HG03457 (cell line): ENCODE measurements around the gene SNRNP70.
"Not testable (repeated sequence)": the region's sequence is repeated elsewhere in the genome, so short reads cannot be mapped to it uniquely, and the experiment has no call there.

ENCODE experiments used
- ATAC-seq: cut with Tn5 transposase; IDR thresholded peaks from one replicate; pipeline ENCODE4 v1.9.1; 2021; ENCODE audit warnings: moderate number of reproducible peaks; ENCODE audit not compliant: unreplicated experiment

SNRNP70 gene

DNA sequence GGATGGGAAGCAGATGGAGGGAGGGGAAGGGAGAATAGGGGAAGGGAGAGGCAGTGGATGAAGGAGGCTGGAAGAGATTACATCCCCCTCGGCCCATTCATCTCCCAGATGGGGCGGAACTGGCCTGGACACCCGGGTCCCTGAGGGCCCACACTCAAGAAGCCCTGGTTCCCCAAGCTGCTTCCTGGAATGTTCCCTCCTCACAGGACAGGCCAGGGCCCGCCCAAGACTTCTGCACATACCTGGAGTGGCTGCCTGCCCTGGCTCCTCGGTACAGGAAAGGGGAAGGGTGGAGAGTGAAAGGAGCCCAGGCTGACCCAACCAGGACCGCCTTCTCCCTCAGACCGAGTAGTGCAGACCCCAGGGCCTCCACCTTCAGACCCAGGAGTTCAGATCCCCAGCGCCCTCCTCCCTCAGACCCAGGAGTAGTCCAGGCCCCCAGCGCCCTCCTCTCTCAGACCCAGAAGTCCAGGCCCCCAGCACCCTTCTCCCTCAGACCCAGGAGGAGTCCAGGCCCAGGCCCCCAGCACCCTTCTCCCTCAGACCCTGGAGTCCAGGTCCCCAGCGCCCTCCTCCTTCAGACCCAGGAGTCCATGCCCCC, 21.1 kb upstream of the SNRNP70 start:
- no peak for ATAC-seq

DNA sequence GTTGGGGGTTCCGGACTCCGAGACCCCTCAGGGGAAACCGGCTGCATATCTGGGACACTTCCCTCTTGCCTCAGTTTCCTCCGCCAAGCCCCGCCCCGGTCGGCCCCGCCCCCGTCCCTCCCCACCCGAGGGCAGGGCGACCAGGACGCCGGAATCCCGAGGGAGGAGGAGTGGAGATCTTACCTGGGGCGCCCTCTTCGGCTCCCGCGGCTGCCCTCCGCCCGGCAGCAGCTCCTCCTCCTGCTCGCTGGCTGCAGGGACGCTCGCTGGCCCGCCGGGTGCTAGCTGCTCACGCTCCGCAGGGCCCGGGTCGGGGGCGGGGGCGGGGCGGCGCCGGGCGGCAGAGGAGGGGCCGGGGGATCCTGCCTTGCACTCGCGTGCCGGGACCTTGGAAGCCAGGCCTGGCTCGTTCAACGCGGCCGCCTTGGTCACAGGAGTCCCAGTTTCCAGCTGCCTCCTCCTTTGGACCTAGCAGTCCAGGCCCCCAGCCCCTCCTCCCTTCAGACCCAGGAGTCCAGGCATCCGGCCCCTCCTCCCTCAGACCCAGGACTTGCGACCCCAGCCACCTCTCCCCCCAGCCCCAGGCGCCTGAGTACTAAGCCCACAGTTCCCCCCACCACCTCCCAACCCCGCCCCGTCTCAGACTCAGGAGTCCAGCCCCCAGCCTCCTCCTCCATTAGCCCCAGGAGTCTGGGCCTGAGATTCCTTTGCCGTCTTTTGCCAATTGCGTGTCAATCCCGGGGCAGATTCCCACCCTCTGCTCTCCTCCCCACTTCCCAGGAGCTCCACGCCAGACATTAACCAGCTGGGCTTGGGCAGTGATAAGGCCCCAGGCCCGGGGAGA, 20.3 kb upstream of the SNRNP70 start, which contains the start of gene NTF4:
NTF4 (minus strand) TSS at position 51 of the 844 bp plus-strand sequence. CDS start 2,821 bp downstream, outside the sequence.
- no peak for ATAC-seq

DNA sequence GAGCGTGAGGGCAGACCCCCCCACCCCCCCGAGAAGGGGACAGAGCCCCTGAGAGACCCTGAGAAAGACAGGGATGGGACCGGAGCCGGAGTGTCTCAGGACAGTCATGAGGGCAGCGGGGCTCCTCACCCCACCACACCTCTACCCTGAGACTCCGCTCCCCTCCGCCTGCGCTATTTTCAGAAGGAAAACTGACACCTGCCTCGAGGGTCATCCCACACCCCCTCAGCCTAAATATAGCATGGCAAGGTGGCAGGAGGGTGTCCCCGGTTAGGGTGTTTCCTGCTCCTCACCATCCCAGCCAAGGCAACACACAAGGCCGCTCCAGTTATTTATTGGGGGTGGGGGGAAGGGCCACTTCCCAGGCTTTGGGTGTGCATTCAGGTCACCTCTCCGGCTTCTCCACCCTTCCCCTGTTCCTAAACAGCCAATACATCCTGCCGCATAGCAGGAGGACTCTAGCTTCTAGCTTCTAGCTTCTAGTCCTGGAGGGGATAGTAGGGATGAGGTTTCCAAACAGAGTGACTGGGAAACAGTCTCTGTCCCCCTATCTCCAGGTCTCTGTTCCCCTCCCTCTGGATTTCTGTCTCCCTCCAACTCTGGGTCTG, 19.2 kb upstream of the SNRNP70 start:
- no peak for ATAC-seq

DNA sequence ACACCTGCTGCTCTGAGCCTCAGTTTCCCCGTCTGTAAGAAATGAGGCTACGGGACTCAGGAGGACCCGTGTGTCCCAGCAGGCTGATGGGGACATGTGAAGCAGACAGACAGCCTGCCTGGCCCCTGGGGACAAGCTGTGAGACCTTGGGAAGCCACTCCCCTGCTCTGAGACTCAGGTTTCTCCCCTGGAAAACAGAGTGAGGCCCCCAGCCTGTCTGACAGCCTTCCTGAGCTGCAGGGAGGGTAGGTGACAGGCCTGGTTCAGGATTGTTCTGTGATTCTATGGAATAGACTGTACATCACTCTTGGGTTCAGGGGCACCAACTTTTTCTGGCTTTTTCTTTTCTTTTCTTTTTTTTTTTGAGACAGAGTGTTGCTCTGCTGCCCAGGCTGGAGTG, 17.7 kb upstream of the SNRNP70 start:
- ATAC-seq: no peak

DNA sequence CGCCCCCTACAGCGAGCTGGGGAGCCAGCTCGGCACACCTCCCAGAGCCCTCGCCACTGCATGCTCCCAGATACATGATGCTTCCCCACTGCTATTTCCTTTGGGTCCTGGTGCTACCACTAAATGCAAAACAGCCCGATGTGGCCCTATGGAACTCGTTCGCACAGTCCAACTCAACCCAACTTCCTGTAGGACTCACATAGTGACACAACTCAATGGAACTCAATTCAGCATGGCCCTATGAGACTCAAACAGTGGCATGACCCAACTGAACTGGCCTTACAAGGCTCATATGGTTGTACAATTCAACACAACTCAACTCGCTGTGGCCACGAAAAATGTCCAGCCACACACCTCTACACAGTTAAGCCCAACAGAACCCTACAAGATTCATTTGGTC, 16.2 kb upstream of the SNRNP70 start:
- ATAC-seq: no peak

DNA sequence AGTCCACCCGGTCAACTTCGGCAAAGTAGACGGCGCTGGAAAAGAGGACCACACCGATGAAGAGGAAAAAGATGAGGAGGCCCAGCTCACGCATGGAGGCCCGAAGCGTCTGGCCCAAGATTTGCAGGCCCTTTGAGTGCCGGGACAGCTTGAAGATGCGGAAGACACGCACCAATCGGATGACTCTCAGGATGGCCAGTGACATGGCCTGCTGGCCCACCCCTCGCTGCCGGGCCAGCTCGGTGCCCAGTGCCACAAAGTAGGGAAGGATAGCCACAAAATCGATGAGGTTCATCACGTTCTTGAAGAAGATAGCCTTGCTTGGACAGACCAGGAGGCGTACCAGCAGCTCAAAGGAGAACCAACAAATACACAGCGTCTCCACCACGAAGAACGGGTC, 14.8 kb upstream of the SNRNP70 start:
- ATAC-seq: no peak

DNA sequence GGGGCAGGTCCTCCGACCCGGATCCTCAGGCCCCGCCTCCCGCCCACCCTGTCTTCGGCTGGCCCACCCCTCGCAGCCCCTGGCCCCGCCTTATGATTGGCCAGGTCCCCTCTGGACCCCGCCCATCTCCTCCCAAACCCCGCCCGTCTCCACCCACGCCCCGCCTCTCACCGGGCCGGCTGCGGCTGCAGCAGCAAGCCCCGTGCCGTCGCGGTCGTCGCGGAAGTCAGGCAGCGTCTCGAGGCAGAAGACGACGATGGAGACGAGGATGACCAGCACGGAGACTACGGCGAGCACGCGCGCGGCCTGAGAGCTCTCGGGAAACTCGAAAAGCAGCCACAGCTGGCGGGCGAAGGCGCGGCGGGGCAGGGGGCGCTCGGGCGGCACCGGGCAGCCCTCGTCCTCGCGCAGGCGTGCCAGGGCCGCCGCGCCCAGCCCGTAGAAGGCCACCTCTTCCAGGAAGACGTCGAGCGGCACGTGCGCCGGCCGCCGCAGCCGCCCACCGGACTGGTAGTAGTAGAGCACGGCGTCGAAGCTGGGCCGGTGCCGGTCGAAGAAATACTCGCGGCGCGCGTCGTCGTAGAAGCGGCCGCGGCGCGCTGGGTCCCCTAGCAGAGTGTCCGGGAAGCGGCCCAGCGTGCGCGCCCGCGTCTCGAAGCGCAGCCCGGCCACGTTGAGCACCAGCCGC, 13.2 kb upstream of the SNRNP70 start:
- ATAC-seq: no peak

DNA sequence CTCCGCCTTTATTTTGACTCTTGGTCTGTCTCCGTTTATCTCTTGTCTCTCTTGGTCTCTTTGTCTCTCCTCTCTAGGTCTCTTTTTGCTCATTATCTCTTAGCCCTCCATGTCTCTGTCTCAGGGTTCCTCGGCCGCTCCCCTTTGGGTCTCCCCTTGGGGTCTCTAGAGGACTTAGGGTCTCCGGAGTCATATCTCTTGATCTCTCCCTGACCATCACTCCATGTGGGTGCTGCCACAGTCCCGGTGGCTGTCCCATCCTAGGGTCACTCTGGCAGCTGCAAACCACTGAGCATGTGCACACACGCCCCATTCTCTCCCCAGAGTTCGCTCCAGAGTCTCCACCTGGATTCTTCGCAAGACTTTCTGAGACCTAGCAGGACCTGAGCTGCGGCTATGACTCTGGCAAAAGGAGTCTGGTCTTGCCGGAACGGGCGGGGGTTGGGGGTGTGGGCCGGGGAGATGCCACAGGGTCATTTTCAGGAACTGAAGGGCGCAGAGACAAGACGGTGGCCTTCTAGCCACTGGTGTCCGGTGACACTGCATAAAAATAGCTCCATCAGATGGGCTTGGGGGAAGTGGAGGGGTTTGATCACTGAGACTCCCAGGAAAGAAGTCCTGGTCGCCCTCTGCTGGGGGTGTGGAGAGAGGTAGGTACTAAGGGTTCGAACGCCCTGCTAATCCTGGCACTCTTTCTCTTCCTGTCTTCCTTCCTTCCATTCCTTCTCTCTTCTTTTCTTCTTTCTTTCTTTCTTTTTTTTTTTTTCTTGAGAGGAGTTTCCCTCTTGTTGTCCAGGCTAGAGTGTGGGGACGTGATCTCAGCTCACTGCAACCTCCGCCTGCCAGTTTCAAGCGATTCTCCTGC, 11.5 kb upstream of the SNRNP70 start:
- no peak for ATAC-seq

DNA sequence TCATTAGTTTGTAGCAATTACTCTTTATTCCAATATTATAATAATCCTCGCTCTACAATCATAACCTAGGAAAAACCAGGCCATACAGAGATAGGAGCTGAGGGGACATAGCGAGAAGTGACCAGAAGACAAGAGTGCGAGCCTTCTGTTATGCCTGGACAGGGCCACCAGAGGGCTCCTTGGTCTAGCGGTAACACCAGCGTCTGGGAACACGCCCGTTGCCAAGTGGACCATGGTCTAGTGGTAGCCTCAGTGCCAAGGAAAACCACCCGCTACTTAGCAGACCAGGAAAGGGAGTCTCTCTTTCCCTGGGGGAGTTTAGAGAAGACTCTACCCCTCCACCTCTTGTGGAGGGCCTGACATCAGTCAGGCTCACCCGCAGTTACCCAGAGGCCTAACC, 10.4 kb upstream of the SNRNP70 start:
- ATAC-seq: not testable (repeated sequence)

DNA sequence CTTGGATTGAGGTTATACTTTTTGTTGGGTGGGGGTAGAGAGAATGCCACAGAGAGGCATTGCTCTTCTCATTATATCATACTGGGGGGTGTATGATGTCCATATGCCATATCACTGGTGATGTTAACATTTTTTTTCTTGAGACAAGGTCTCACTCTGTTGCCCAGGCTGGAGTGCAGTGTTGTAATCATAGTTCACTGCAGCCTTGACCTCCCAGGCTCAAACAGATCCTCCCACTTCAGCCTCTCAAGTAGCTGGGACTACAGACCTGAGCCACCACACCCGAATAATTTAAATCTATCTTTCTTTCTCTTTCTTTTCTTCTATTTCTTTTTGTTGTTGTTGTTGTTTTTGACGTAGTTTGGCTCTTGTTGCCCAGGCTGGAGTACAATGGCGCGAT, 4.9 kb upstream of the SNRNP70 start:
- ATAC-seq: no peak

DNA sequence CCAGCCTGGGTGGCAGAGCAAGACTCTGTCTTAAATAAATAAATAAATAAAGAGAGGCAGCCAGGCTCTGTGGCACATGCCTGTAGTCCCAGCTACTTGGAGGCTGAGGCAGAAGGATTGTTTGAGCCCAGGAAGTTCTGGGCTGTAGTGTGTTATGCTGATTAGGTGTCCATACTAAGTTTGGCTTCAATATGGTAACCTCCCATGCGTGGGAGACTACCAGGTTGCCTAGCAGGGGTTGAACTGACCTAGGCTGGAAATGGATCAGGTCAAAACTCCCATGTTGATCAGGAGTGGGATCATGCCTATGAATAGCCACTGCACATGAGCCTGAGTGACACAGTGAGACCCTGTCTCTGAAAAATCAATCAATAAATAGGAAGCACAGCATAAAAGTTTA, 4.0 kb upstream of the SNRNP70 start:
- no peak for ATAC-seq

DNA sequence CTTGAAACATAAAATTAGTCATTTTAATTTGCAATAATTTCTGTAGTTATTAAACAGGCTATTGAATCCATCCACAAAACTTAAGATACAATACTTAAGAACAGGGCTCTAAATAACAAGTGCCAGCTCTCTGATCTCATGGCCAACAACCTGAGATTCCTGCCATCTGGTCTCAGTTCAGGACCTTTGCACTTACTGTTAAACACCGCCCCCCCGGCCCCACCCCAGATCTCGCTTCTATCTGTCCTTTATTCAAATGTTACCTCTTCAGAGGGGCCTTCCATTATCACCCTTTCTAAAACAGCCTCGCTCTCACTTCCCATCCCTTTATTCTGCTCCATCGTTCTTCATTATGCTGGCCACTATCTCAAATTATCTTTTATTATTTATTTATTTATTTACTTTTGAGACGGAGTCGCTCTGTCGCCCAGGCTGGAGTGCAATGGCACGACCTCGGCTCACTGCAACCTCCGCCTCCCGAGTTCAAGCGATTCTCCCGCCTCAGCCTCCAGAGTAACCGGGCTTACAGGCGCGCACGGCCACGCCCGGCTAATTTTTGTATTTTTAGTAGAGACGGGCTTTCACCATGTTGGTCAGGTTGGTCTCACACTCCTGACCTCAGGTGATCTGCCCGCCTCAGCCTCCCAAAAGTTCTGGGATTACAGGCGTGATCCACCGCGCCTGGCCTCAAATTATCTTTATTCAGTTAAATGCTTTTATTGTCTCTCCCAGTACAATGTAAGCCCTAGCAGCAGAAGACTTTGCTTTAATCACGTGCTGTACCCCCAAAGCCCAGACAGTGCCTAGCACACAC, 838 bp upstream of the SNRNP70 start:
- ATAC-seq: no peak

DNA sequence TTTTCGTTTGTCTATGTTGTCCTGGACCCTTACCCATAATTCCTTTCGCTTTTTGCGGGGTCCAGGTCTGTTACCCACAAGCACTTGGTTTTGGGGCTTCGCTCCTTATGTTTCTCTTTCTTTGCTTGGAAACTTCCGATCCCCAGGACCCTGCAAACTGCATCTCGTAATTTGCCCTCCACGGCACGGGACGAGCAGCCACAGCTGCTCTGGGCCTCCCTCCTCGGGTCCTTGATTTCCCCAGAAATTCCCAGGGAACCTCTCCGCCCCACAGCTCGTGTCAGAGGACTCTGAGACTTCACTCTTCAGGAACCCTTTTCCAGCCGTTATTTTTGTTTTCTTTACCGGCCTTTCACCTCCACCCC, 599 bp downstream of the SNRNP70 start:
- ATAC-seq: no peak

DNA sequence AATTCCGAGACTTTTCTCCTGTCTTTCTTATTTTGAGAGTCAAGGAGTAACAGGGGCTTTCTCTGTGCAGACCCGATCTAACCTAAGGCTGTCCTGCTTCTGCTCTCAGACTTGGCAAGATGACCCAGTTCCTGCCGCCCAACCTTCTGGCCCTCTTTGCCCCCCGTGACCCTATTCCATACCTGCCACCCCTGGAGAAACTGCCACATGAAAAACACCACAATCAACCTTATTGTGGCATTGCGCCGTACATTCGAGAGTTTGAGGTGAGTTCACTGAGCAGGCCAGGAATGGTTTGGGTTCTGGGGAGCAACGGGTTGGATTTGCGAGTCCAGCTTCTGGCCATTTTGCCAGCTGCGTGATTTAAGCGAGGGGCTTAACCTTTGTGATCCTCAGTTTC, 1.0 kb downstream of the SNRNP70 start:
- no peak for ATAC-seq

DNA sequence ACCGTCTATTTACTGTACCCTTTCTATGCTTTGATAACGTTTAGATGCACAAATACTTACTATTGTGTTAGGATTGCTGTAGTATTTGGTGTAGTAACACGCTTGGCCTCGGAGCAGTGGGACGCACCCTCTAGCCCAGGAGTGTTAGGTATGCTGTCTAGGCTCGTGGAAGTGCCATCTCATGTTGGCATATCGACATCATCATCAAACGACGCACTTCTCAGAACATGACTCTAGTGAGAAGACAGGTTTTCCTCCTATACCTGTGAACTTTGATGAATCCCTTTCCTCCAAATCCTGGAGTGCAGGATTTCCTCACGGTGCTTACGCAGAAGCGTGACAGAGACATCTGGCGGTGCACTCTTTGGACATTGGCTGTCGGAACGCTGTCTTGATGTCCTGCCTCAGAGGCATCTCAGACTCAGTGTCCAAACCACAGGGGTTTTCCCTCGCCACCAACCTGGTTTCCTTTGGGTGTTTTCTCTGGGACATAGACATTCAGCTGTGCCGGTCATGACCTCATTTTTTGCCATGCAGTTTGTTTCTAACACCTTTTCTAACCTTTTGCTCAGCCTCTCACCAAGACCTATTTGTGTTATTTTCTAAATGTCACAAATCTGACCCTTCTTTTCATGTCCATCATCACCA, 6.3 kb downstream of the SNRNP70 start:
- ATAC-seq: no peak

DNA sequence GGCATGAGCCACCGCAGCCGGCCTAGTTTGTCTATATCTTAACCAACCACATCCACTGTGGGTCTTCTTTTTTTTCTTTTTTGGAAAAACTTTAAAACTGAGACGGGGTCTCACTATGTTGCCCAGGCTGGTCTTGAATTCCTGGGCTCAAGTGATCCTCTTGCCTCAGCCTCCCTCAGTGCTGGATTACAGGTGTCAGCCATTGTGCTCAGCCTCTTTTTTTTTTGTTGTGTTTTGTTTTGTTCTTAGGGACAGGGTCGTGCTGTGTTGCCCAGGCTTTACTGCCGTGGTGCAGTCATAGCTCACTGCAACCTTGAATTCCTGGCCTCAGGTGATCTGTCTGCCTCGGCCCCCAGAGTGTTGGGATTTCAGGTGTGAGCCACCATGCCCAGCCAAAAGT, 7.4 kb downstream of the SNRNP70 start:
- ATAC-seq: no peak

DNA sequence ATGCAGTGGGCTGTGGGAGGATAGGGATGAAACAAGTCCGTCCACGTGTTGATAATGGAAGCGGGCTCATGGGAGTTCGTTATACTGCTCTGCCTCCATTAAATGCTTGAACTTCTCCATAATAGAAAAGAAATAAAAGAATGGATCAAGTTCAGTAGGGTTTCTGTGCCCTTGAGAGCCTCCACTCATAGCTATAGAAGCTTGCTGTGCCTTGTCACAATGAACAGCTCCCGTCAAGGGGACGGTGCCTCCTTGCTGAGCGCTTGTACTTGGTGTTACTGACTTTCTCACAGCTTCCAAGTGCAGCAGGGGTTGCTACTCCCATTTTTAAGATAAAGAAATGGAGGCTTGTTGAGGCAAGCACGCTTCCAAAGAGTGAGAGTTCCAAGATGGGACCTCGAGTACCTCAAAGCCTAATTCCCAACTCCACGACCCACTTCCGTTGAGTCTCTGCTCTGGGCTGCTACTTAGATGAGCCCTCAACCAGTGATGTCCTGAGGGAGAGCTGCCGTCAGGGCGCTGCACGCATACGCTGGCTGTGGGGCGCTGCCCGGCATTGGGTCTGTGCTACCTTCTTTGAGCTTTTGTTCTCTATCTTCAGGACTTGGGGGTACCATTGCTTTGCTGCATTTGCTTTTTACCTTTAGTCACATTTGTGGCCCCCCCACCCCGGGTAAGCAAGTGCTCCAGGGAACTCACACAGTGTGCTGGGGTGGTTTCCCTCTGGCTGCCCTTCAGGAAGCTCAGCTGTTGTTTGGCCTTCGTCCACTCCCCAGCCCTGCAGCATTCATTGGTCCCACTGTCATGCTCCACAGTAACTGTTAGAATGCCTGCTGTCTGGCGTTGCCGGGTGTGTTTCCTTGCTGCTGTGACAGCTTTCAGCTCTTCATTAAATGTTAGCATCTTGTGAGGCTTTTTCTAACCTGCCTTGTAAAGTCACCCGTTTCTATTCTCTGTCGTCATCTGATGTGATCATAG, 9.5 kb downstream of the SNRNP70 start:
- no peak for ATAC-seq
